SK-N-SH treated with all-trans-retinoic acid at 6 μM for 48 hours (cell line): Measurements from ENCODE around the gene CCDC178.

Source experiments
- ARNTL ChIP-seq: fragments of 450-650 bp; formaldehyde crosslinking; IDR thresholded peaks from 2 replicates; pipeline ENCODE4 v1.5.0; 2020; ENCODE audit warnings: low read depth, mild to moderate bottlenecking, moderate library complexity, borderline replicate concordance
- CSRNP3 ChIP-seq: fragments of 250-450 bp; sonication (Bioruptor Pico); IDR thresholded peaks from 2 replicates; pipeline ENCODE4 v1.5.1; 2021; ENCODE audit warnings: mild to moderate bottlenecking, moderate library complexity
- ISL1 ChIP-seq: fragments of 250-450 bp; sonication (Bioruptor Pico); IDR thresholded peaks from 2 replicates; pipeline ENCODE4 v2.1.2; 2022; ENCODE audit warnings: mild to moderate bottlenecking, moderate library complexity
- OSR1 ChIP-seq: fragments of 250-450 bp; sonication (Bioruptor Pico); IDR thresholded peaks from 2 replicates; pipeline ENCODE4 v1.8.0; 2022; ENCODE audit warnings: moderate library complexity, mild to moderate bottlenecking, inconsistent platforms
- PPARA ChIP-seq: fragments of 250-450 bp; sonication (Bioruptor Pico); IDR thresholded peaks from 2 replicates; pipeline ENCODE4 v1.5.0; 2020; ENCODE audit warnings: mild to moderate bottlenecking, borderline replicate concordance
- RARB ChIP-seq: fragments of 250-450 bp; sonication (Bioruptor Pico); IDR thresholded peaks from 2 replicates; pipeline ENCODE4 v1.8.0; 2021; ENCODE audit warnings: mild to moderate bottlenecking, moderate library complexity
- SNAI2 ChIP-seq: fragments of 250-450 bp; sonication (Bioruptor Pico); IDR thresholded peaks from 2 replicates; pipeline ENCODE4 v1.5.0; 2020; ENCODE audit warnings: mild to moderate bottlenecking, moderate library complexity
- ZC3H10 ChIP-seq: fragments of 250-450 bp; sonication (Bioruptor Pico); IDR thresholded peaks from 2 replicates; pipeline ENCODE4 v1.5.1; 2021; ENCODE audit warnings: mild to moderate bottlenecking, moderate library complexity
- ZFP30 ChIP-seq: fragments of 450-650 bp; formaldehyde crosslinking; IDR thresholded peaks from 2 replicates; pipeline ENCODE4 v1.5.0; 2022; ENCODE audit warnings: mild to moderate bottlenecking, moderate library complexity
- ZNF565 ChIP-seq: fragments of 450-650 bp; formaldehyde crosslinking; conservative IDR thresholded peaks from 2 replicates; pipeline ENCODE4 v1.5.0; 2020; ENCODE audit warnings: low read depth, mild to moderate bottlenecking, moderate library complexity
- ZNF8 ChIP-seq: fragments of 450-650 bp; formaldehyde crosslinking; IDR thresholded peaks from 2 replicates; pipeline ENCODE4 v1.5.0; 2020; ENCODE audit warnings: mild to moderate bottlenecking, moderate library complexity
- TF ChIP-seq, protein P1 (sequence below): fragments of 250-450 bp; sonication (Bioruptor Pico); IDR thresholded peaks from 2 replicates; pipeline ENCODE4 v1.5.1; 2020; ENCODE audit warnings: low read depth, mild to moderate bottlenecking, moderate library complexity
- TF ChIP-seq, protein P2 (sequence below): fragments of 250-450 bp; sonication (Bioruptor Pico); IDR thresholded peaks from 2 replicates; pipeline ENCODE4 v1.8.0; 2020; ENCODE audit warnings: mild to moderate bottlenecking, moderate library complexity, borderline replicate concordance

GRCh38 chr18:33159151-33159550 lies 281.4 kb downstream of the CCDC178 start:
- TF ChIP-seq ISL1 (CRISPR knock-in tag): no peak
- TF ChIP-seq ARNTL (CRISPR knock-in tag): no peak
- TF ChIP-seq SNAI2 (CRISPR knock-in tag): no peak
- TF ChIP-seq, protein P1, sequence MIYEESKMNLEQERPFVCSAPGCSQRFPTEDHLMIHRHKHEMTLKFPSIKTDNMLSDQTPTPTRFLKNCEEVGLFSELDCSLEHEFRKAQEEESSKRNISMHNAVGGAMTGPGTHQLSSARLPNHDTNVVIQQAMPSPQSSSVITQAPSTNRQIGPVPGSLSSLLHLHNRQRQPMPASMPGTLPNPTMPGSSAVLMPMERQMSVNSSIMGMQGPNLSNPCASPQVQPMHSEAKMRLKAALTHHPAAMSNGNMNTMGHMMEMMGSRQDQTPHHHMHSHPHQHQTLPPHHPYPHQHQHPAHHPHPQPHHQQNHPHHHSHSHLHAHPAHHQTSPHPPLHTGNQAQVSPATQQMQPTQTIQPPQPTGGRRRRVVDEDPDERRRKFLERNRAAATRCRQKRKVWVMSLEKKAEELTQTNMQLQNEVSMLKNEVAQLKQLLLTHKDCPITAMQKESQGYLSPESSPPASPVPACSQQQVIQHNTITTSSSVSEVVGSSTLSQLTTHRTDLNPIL: no peak
- TF ChIP-seq ZC3H10 (CRISPR knock-in tag): no peak
- TF ChIP-seq RARB: no peak
- TF ChIP-seq, protein P2, sequence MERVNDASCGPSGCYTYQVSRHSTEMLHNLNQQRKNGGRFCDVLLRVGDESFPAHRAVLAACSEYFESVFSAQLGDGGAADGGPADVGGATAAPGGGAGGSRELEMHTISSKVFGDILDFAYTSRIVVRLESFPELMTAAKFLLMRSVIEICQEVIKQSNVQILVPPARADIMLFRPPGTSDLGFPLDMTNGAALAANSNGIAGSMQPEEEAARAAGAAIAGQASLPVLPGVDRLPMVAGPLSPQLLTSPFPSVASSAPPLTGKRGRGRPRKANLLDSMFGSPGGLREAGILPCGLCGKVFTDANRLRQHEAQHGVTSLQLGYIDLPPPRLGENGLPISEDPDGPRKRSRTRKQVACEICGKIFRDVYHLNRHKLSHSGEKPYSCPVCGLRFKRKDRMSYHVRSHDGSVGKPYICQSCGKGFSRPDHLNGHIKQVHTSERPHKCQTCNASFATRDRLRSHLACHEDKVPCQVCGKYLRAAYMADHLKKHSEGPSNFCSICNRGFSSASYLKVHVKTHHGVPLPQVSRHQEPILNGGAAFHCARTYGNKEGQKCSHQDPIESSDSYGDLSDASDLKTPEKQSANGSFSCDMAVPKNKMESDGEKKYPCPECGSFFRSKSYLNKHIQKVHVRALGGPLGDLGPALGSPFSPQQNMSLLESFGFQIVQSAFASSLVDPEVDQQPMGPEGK (CRISPR knock-in tag): no peak
- no peak for TF ChIP-seq ZNF8 (CRISPR knock-in tag)
- no peak for TF ChIP-seq ZFP30
- TF ChIP-seq PPARA: no peak
- no peak for TF ChIP-seq ZNF565
- TF ChIP-seq OSR1 (CRISPR knock-in tag): no peak
- no peak for TF ChIP-seq CSRNP3 (CRISPR knock-in tag)
